Activated T-helper 1 cell treated with Interleukin-2 at 50 U/mL for 16 hours (primary cell): ENCODE results near the gene COA3.

Experiments
- DNase-seq: peaks from one replicate; pipeline ENCODE4 v3.0.0-alpha.2; 2020; ENCODE audit warnings: low read depth

Gene COA3, protein sequence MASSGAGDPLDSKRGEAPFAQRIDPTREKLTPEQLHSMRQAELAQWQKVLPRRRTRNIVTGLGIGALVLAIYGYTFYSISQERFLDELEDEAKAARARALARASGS

DNA sequence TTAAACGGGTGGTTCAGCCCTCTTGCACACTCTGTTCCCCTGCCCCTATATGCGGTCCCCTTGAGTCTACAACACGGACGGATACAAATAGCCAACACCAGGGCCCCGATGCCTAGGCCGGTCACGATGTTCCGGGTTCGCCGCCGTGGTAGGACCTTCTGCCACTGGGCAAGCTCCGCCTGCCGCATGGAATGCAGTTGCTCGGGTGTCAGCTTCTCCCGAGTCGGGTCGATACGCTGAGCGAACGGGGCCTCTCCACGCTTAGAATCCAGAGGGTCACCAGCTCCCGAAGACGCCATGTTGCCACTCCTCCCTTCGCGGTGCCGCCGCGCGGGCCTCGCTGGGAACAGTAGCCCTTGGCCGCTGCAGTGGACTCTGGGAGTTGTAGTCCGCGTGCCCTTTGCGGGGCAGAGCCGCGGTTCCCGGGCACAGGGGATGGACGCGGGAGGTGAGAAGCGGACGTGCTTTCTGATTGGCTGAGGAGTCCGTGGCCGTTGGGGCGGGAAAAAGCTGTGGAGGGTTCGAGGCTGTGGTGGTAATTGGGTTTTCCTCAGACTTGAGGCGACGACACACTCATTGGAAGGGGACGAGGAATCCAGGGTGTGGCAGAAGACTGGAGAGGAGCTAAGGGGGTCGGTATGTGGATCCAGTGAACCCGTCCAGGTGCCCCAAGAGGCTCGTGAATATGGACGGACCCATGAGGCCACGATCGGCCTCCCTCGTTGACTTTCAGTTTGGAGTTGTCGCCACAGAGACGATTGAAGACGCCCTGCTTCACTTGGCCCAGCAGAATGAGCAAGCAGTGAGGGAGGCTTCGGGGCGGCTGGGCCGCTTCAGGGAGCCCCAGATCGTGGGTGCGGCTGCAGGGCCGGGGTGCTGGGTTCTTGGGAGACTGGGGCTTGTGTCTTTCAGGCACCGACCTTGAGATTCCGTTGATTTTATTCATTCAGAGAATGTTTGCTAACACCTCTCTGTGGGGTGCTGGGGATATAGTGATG, at the start of gene COA3, which contains the start of gene CNTD1:
COA3 (minus strand) TSS at position 322 of the 998 bp plus-strand sequence; CDS start at position 299, 23 bp downstream.
CNTD1 (plus strand) TSS at position 479 of the 998 bp plus-strand sequence; CDS start at position 686, 207 bp downstream.
- DNase-seq: peak; percentile 53

DNA sequence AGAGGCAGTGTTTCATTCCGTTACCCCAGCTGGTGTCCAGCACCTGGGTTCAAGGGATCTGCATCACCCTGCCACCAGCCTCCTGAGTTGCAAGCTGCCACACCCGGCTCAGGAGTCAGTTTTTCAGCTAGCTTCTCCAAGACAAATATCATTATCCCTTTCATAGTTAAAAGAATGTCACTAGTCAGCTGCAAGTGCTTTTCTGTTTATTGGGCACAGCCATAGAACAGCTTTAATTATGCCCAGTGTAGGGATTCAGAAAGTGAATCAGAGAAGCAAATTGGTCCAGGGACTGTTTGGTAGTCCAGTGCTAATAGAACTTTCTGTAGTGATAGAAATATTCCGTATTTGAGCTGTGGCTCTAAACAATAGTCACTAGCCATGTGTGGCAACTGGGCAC, 49.6 kb upstream of the COA3 start:
- no peak for DNase-seq

DNA sequence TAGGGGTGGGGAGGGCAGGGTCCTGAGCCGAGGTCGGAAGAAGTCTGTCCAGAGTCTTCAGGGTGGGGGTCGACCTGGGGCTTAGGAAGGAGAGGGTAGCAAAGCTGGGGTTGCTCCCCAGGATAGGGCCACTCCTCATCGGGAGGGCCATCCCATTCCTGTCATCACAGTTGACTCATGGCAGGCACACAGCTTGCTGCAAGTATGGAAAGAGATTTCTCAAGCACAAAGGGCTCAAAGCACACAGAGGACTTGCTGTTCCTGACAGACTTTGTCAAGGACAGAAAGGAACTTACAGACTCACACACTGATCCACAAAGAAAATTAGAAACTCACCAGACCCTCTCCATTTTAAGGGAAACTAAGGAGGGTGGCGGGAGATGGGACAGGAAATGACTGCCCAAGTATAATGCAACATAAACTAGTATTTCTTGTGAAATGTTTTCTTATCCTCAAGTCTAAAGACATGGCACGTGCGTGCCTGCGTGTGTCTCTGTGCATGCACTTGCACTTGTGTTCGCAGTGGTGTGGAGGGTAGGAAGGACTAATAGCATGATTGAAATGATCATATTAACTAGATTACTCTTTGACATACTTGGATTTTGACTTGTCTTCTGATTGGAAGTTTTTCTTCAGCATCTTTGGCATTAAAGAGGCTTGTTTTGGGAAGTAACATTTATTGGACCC, 48.2 kb upstream of the COA3 start:
- DNase-seq: no peak

DNA sequence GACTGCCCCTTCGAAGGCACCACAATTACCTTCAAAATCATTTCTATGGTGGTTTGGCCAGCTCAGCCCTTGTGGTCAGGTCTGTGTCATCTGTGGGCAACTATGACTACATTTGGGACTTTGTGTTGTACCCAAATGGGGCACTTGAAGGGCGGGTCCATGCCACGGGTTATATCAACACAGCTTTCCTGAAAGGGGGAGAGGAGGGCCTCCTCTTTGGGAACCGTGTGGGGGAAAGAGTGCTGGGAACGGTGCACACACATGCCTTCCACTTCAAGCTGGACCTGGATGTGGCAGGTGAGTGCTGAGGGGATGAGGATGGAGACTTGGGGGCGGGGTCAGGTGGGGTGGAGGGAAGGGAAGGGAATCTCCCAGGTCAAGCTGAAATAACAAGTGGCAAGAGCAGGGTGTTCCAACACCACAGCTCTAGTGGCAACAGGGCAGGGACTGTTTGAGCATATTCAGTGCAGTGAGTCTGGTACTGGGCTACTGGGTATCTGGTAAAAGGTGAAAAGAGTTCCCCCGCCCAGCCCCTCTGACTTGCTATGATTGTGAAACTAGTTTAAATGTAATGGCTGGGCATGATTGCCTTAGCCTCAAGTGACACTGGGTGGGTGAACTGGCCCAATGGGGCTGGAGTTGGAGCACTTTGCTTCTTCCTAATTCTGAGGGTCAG, 47.6 kb upstream of the COA3 start:
- no peak for DNase-seq

DNA sequence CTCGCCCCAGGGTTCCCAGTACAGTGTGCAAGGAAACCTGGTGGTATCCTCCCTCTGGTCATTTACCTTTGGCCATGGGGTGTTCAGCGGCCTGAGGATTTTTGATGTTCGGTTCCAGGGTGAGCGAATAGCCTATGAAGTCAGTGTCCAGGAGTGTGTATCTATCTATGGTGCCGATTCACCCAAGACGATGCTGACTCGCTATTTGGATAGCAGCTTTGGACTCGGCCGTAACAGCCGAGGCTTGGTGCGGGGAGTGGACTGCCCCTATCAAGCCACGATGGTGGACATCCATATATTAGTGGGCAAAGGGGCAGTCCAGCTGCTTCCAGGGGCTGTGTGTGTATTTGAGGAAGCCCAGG, 47.0 kb upstream of the COA3 start:
- no peak for DNase-seq

DNA sequence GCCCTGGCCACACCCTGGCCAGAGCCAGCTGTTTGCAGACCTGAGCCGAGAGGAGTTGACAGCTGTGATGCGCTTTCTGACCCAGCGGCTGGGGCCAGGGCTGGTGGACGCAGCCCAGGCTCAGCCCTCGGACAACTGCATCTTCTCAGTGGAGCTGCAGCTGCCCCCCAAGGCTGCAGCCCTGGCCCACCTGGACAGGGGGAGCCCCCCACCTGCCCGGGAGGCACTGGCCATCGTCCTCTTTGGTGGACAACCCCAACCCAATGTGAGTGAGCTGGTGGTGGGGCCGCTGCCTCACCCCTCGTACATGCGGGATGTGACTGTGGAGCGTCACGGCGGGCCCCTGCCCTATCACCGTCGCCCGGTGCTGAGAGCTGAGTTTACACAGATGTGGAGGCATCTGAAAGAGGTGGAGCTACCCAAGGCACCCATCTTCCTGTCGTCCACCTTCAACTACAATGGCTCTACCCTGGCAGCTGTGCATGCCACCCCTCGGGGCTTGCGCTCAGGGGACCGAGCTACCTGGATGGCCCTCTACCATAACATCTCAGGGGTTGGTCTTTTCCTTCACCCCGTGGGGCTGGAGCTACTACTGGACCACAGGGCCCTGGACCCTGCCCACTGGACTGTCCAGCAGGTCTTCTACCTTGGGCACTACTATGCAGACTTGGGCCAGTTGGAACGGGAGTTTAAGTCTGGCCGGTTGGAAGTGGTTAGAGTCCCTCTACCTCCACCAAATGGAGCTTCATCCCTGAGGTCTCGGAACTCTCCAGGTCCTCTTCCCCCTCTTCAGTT, 46.5 kb upstream of the COA3 start:
- no peak for DNase-seq

DNA sequence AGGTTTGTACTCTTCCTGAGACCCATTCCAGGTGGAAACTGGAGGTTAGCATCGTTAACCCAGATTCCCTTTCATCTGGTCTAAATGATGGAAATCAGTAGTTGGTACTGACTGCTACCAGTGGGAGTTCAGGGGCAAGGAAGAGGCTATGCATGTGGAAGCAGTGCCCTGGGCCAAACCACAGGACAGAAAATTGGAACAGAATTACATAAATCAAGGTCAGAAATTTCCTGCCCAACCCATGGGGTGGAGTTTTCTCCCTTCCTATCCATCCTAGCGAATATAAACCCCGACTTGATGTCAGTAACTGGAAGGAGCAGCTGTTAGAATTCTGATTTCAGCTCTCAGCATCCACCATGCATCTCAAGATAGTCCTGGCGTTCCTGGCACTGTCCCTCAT, 45.8 kb upstream of the COA3 start, which contains the start of gene AOC2:
AOC2 (plus strand) TSS at position 310 of the 400 bp plus-strand sequence; CDS start at position 357, 47 bp downstream.
- DNase-seq: no peak

DNA sequence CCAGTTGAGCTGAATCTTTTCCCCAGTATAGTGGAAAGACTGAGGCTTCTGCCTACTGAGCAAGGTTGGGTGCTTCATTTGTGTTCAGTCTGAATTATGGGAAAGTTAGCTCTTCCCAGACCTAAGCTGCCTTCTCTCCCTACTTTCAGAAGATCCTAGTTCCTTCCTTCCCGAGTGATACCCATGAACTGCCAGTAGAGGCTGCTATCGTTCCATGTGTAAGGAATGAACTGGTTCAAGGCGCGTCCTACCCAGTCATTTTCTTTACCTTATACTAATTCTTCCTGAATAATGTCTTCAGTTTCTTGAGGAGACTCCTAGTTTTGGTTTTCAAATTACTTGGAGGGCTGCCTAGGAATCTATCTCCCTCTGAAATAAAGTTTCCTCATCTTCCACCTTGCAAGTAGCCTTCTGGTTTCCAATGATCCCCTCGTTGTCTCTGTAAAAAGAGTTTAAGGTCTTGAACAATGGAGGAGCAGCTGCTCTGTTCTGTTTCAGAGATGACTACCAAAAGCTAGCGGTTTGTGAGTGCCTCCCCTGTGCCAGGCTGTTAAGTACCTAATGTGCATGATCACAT, 44.9 kb upstream of the COA3 start:
- DNase-seq: no peak

DNA sequence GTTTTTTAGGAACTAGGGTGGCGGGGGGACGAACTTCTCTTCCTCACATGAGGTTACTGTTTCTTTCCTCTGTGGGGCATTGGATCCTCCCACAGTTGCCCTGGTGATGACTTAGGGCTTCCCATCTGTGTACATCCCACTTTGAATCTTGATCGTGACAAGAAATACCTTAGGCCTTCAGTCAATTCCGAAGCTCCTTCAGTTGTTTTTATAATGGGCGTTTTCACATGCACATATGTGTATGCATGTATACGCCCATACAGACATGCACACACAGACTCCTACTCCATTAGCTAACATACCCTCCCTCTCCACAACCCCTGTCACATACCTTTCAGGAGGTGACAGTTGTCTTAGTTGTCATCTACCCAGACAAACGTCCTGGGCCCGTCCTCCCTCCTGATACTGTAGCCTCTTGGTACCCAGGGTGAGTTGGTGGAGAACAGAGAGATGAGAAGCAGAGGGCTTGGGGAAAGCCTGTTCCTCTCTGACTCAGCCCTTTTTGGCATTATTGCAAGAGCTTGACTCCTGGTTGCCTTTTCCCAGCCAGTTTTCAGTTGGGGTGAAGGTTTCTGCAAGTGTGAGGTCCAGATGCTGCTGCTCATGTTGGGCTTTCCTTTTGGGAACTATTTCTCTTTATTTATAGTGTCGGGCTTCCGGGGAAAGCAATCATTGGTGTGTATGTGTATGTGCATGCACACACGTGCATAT, 43.6 kb upstream of the COA3 start:
- DNase-seq: no peak

DNA sequence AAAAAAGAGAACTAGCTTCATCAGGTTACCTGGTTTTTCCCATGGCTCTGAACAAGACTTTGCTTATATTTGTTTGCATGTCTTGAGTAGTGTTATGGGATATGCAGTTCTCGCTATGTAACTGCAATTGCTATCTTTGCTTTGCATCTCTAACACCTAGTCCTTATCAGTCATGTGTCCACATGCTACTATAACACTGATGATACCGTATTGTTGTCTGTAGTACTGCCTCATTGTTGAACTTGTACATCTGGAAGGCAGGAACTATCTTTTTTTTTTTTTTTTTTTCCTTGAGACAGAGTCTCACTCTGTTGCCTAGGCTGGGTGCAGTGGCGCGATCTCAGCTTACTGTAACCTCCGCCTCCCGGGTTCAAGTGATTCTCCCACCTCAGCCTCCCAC, 37.2 kb upstream of the COA3 start:
- DNase-seq: no peak

DNA sequence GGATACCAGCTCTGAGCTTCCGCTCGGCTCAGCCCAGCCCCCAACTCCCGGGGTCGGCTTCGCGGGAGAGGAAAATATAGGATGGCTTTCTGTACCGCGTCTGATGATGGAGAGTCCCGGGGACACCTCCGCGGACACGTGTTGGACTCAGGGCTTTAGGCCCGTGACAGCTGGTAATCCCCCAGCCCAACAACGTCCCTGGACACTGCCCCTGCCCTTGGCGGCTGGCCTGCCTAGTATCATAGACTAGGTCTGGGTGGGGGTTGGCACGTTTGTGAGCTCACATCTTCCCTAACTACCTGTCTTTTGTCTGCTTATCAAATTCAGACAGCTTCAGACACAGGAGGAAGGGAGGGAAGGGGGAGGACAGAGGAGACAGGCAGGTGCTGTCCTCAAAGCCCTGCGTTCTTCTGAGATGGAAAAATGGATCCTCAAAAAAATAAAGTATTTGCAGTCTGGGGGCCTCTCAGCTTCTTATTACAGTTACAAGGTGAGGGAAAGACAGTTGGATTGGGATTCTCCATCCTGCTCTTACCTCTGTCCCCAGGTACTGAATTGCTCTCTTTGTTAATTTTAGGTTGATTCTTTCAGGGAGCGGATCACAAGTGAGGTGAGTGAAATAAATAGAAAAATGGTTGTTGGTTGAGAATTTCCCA, 35.4 kb upstream of the COA3 start:
- DNase-seq: no peak

DNA sequence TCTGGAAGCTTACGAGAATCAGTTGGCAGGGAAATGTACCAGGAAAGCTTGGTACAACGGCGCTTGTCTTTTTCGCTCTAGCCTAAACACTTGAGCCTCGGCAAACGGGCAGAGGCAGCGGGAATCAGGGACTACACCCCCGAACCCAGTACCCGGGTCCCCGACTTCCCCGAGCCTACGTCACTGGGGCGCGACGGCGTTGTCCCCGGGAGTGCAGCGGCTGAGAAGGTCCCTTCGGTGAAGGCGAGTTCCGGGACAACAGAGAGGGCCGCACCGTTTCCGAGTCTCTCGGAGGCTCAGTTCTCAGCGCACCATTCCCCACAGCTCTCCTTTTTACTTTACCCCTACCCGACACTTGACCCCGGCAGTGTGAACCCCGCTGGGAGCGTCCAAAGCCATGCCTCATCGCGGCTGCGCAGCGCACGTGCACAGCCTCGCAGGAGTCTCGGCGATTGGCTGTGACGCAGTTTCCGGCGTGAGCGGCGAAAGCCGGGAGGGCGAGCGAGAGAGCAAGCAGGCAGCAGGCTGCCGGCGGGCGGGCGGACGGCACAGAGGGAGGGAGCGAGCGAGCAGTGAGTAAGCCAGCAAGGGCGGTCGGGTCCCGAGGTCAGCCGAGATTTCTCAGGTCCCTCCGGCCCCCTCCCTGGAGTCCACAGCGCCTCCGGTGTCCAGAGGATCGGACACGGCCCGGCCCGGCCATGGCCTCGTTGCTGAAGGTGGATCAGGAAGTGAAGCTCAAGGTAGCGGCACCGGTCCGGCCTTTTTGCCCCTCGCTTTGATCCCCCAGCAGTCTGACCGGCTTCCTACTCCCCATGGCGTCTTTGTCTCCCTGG, 34.6 kb upstream of the COA3 start, which contains the start of gene PSME3:
PSME3 (plus strand) TSS at position 464 of the 833 bp plus-strand sequence; CDS start at position 699, 235 bp downstream.
- DNase-seq: peak; percentile 81

DNA sequence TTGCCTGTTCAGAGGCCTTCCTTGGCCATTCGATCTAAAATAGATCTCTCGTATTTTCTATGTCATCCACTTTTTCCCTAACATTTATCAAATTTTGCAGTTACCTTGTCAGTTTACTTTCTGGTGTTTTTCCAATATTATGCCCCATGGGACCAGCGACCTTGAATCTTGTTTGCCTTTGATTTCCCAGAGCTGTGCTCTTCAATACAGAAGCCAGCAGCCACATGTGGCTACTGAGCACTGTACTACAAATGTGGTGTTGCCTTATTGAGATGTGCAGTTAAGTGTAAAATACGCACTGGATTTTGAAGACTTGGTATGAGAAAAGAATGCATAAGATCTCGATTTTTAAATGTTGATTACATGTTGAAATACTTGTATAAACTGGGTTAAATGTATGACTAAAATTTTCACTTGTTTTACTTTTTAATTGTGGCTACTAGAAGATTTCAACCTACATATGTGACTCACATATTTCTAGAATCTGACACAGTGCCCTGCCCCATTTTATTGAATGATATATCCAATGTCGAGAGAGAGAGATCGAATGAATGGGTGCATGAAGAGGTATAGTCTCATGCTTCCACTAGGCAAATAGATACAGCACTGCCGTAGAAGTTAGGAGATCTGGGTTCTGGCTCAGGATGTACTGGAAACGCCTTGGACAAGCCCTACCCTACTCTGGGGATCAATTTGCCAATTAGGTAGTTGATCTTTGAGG, 33.9 kb upstream of the COA3 start:
- no peak for DNase-seq

DNA sequence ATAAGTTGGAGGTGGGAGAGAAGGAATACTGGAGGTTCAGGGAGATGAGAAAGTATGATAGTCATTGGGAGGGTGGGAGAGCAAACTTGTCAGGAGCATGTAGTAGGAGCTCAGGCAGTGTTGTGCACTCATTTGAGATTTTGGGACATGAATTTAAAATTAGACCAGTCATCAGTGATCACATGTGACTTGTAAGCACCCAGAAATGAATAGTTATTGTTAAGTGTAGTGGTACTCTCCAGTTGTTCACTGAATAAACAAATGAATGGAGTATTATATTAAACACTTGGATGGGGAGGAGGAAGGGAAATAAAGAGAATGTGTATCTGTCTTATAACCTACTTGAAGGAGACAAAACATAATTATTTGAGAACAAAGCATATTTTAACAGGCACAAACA, 32.5 kb upstream of the COA3 start:
- no peak for DNase-seq

DNA sequence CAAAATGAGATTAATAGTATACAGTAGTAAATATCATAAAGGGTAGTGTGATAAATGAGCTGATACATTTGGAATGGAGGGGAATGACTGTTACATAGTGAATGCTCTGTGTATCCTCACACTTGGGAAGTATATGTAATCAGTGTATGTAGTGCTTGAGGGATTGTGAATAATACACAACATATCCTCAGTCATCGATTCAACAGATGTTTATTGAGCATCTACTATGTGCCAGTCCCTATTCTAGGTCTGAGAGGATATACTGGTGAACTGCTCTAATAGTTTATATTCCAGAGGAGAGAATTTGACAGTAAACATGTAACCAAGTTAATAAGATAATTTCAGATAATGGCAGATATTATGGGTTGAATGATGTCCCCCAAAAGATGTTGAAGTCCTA, 29.0 kb upstream of the COA3 start:
- no peak for DNase-seq

DNA sequence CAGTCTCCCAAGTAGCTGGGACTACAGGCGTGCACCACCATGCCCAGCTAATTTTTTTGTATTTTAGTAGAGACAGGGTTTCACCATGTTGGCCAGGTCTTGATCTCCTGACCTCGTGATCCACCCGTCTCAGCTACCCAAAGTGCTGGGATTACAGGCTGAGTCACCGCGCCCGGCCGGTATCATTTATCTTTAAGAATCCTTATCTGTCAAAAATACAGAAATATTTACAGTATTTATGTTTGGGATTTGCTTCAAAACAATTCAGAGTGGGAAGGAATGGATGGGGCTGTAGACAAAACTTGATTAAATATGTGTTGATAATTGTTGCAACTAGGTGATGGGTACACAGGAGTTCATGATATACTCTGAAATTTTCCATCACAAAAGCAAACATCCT, 22.7 kb upstream of the COA3 start:
- DNase-seq: no peak

DNA sequence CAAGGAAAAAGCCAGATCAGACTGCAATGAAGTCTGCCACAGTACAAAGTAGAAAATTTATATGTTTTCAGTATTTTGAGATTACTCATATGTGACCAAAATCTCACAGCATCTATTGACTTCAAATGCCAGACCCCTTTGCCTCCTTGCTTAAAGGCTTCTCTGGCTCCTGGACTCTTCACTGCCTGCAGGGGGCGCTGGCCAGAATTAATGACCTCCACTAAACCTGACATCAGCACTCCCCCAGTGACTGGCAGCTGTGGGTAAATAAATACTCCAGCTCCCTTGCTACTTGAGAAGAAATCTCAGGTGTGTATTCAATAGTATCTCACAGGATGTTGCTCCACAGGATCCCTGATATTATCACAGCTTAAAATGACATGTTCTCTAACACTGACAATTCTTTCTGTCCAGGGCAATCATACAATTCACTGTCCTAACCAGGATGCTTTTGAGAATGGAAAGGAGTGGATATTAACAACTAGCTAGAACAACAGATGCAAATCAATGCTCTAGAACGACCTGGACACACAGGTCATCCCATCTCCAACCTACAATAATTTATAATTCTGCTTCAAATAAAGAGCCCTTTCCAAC, 21.5 kb upstream of the COA3 start:
- DNase-seq: no peak

DNA sequence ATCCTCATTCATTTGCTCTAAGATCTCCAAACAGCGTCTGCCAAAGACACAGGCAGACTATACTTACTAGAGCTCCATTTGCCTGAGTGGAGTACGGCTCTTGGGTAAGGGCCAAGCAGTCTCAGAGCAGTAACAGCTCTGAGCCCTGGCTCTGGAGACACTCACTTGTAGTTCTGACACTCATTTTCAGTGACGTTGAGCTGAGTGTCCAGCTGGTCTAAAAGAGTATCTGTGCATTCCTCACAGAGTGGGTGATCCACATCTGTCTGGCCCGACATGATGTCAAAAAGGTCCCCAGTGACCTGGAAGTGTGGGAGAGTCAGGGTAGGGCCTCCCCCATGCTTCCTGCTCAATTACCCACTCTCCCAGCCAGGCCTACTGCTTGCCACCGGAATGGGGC, 19.9 kb upstream of the COA3 start:
- DNase-seq: no peak
